PC-3 (cell line): Measurements from ENCODE around the gene LENEP. TPM values are rescaled to one million over a fixed set of nuclear protein-coding genes. Genes with fewer than 3 reads are reported as not detected.
A peak's percentile ranks its signal among the peaks of the same experiment; 100 is the strongest.

Experiments used
- ATAC-seq: fragments of 200-7000 bp; cut with Tn5 transposase; 2 replicates; pipeline ENCODE4 v1.9.1; 2020; ENCODE audit warnings: mild to moderate bottlenecking, moderate library complexity
- BruUV-seq: library from RNA; stranded (reverse); fragments of 400-500 nt; replicated peaks from 2 replicates; lab custom pipeline; 2021; lab: Mats Ljungman, UMichigan
- CTCF ChIA-PET: fragments of 300-600 bp; sonication (Branson Sonifier 250); formaldehyde crosslinking; loops from one replicate; lab custom pipeline; 2022; ENCODE audit warnings: antibody characterized with exemption; lab: Charles Lee
- POLR2A ChIA-PET: fragments of 300-600 bp; sonication (Branson Sonifier 250); formaldehyde crosslinking; loops from one replicate; lab custom pipeline; 2022; ENCODE audit warnings: antibody characterized with exemption; ENCODE audit not compliant: unreplicated experiment; lab: Charles Lee
- DNase-seq: peaks from one replicate; pipeline ENCODE4 v3.0.0-alpha.2; 2015
- H2AFZ ChIP-seq: fragments of 300-600 bp; sonication (generic); 2 replicates; pipeline ENCODE4 v1.6.0; 2016; ENCODE audit warnings: antibody characterized with exemption, low read length
- H3F3A ChIP-seq: fragments of 300-600 bp; sonication (generic); one replicate; pipeline ENCODE4 v1.6.0; 2017; ENCODE audit warnings: antibody characterized with exemption, low read length, control low read depth, mild to moderate bottlenecking; ENCODE audit not compliant: unreplicated experiment
- H3K27ac ChIP-seq: fragments of 300-600 bp; sonication (generic); 2 replicates; pipeline ENCODE4 v1.5.1; 2016; ENCODE audit warnings: mild to moderate bottlenecking, low read length
- H3K27me3 ChIP-seq: fragments of 300-600 bp; sonication (generic); 2 replicates; pipeline ENCODE4 v1.6.1; 2016; ENCODE audit warnings: low read length, mixed read lengths
- H3K36me3 ChIP-seq: fragments of 300-600 bp; sonication (generic); 2 replicates; pipeline ENCODE4 v1.6.1; 2016; ENCODE audit warnings: low read depth, mixed run types, low read length, mixed read lengths
- H3K4me1 ChIP-seq: fragments of 300-600 bp; sonication (generic); 2 replicates; pipeline ENCODE4 v1.5.1; 2016; ENCODE audit warnings: low read length; ENCODE audit not compliant: insufficient read depth
- H3K4me2 ChIP-seq: fragments of 300-600 bp; sonication (generic); 2 replicates; pipeline ENCODE4 v1.6.0; 2016; ENCODE audit warnings: low read length
- H3K4me3 ChIP-seq: fragments of 300-600 bp; sonication (generic); 2 replicates; pipeline ENCODE4 v1.5.1; 2016; ENCODE audit warnings: mild to moderate bottlenecking, low read length, mixed read lengths
- H3K79me2 ChIP-seq: fragments of 300-600 bp; sonication (generic); 2 replicates; pipeline ENCODE4 v1.6.1; 2017; ENCODE audit warnings: low read length, mixed read lengths
- H3K9ac ChIP-seq: fragments of 300-600 bp; sonication (generic); 2 replicates; pipeline ENCODE4 v1.6.0; 2016; ENCODE audit warnings: mild to moderate bottlenecking, low read length
- H3K9me2 ChIP-seq: fragments of 300-600 bp; sonication (generic); replicated peaks from 2 replicates; pipeline ENCODE4 v1.6.1; 2016; ENCODE audit warnings: mixed run types, low read length, mixed read lengths
- H3K9me3 ChIP-seq: fragments of 300-600 bp; sonication (generic); 2 replicates; pipeline ENCODE4 v1.6.1; 2016; ENCODE audit warnings: low read length, mixed read lengths
- H4K20me1 ChIP-seq: fragments of 300-600 bp; sonication (generic); 2 replicates; pipeline ENCODE4 v1.6.1; 2016; ENCODE audit warnings: low read length, mixed read lengths
- CTCF ChIP-seq: fragments of 300-600 bp; sonication (generic); conservative IDR thresholded peaks from 2 replicates; pipeline ENCODE4 v1.5.1; 2017; ENCODE audit warnings: antibody characterized with exemption, low read depth, mild to moderate bottlenecking, low read length
- EZH2 ChIP-seq: fragments of 300-600 bp; sonication (generic); IDR thresholded peaks from one replicate; pipeline ENCODE4 v1.6.1; 2017; ENCODE audit warnings: antibody characterized with exemption, mild to moderate bottlenecking, low read length; ENCODE audit not compliant: unreplicated experiment
- EZH2phosphoT487 ChIP-seq: fragments of 300-600 bp; sonication (generic); IDR thresholded peaks from 2 replicates; pipeline ENCODE4 v1.6.1; 2018; ENCODE audit warnings: mild to moderate bottlenecking, antibody characterized with exemption, low read length, borderline replicate concordance
- intact Hi-C: fragments of 100-400 bp; cut with micrococcal nuclease; formaldehyde crosslinking; loops from 2 replicates; pipeline ENCODE4 v1.9.0; 2023
- total RNA-seq: library from RNA; depleted of rRNA; stranded (reverse); fragments of >200 nt; gene quantifications from 2 replicates; pipeline ENCODE4 v1.2.3, GENCODE V29; 2014

The LENEP gene
- total RNA-seq, 1 experiment from 2014 or later, result not detected

- peaks cover 9% of the 10 kb centered on the region for H3F3A ChIP-seq
- H3K4me1 ChIP-seq, result peaks cover 37% of the 10 kb centered on the region
- no peaks in the 10 kb centered on the region for H3K27me3 ChIP-seq
- peak within 1 kb of the TSS; percentile 96 for H3K27ac ChIP-seq
- peak within 1 kb of the TSS; percentile 35; the same call in 1 of the 2 replicates for H3K4me3 ChIP-seq
- no peaks in the 10 kb centered on the region for H3K9me3 ChIP-seq
- intact Hi-C loops, result loop anchor here (5.0 kb wide), 2 partner anchors 92 to 167 kb away; partner anchors contain the start of genes EFNA4 and SLC50A1
- TF ChIP-seq EZH2 (no peak), EZH2phosphoT487 (no peak), CTCF (no peak)
- no TSS peak for BruUV-seq
- CTCF ChIA-PET, result interaction anchor here (0.7 to 0.9 kb wide), 2 partner anchors 29 to 47 kb away, joined by 3 to 4 read pairs; no protein-coding TSS in a partner anchor
- H3K9ac ChIP-seq, result peak within 1 kb of the TSS; percentile 89
- no peaks in the 10 kb centered on the region for H4K20me1 ChIP-seq
- H3K9me2 ChIP-seq, result no peaks in the 10 kb centered on the region
- peak within 1 kb of the TSS; percentile 88 for H3K4me2 ChIP-seq
- ATAC-seq (peak; percentile 18; the same call in 1 of the 2 replicates), DNase-seq (peak; percentile 81)
- POLR2A ChIA-PET, result interaction anchor here (0.5 to 0.9 kb wide), 4 partner anchors 15 to 1158 kb away, joined by 3 to 4 read pairs (median 3); partner anchors contain the start of gene PBXIP1
- peaks cover 22% of the 10 kb centered on the region for H3K36me3 ChIP-seq
- H2AFZ ChIP-seq, result no peak within 1 kb of the TSS
- H3K79me2 ChIP-seq, result peaks cover 45% of the 10 kb centered on the region
These were observed 22.6 kb upstream of the LENEP start, which contains the start of gene SHC1 for GRCh38 chr1:154970631-154971340. SHC1 (minus strand) TSS chr1:154970747; CDS start chr1:154970526, 221 bp downstream.

GRCh38 chr1:154971341-154971998, 21.9 kb upstream of the LENEP start:
- H3K9me3 ChIP-seq, result no peaks in the 10 kb centered on the region
- peak overlapping the region; percentile 89 for H3K9ac ChIP-seq
- no peak for ATAC-seq
- no peaks in the 10 kb centered on the region for H3K9me2 ChIP-seq
- peaks cover 9% of the 10 kb centered on the region for H3F3A ChIP-seq
- POLR2A ChIA-PET, result interaction anchor here (0.6 to 1.3 kb wide), 5 partner anchors 10 to 46 kb away, joined by 3 to 4 read pairs (median 4); partner anchors contain the start of genes PBXIP1 and PYGO2
- DNase-seq, result peak; percentile 60
- H2AFZ ChIP-seq, result no peak overlapping the region
- H4K20me1 ChIP-seq, result peaks cover 6% of the 10 kb centered on the region; the same call in 1 of the 2 replicates
- H3K27ac ChIP-seq, result peak overlapping the region; percentile 96
- no peak for TF ChIP-seq CTCF
- TF ChIP-seq EZH2phosphoT487, result no peak
- TF ChIP-seq EZH2, result no peak
- H3K79me2 ChIP-seq, result peaks cover 52% of the 10 kb centered on the region
- H3K27me3 ChIP-seq, result no peaks in the 10 kb centered on the region
- BruUV-seq, result no TSS peak
- intact Hi-C loops, result loop anchor here (5.0 kb wide), 2 partner anchors 91 to 166 kb away; partner anchors contain the start of genes EFNA4 and SLC50A1
- H3K4me1 ChIP-seq, result peaks cover 44% of the 10 kb centered on the region
- H3K36me3 ChIP-seq, result peaks cover 16% of the 10 kb centered on the region; the same call in 1 of the 2 replicates
- peak overlapping the region; percentile 88 for H3K4me2 ChIP-seq
- CTCF ChIA-PET, result interaction anchor here (0.6 to 0.9 kb wide), 3 partner anchors 29 to 81 kb away, joined by 3 to 4 read pairs (median 3); no protein-coding TSS in a partner anchor
- H3K4me3 ChIP-seq, result peak overlapping the region; percentile 35; the same call in 1 of the 2 replicates
